Measurements from ENCODE around the gene CD46.
"Not testable (repeated sequence)": the region's sequence is repeated elsewhere in the genome, so short reads cannot be mapped to it uniquely, and the experiment has no call there.

The CD46 gene

DNA sequence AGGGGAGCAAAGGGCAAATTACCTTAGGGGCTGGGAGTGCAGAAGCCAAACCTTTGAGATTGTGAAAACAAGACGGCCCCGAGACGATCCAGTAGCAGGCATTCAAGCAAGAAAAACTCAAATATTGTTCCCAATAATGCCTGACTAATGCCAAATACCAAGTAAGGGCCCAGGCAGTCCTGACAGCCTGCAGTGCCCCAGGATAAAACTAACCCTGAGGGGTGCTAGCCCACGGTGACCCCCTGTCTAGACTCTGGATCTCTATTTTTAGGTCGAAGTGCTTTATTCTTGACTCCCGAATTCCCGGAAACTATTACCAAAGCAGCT, 428 bp upstream of the CD46 start:
- DNase-seq, result not testable (repeated sequence)

DNA sequence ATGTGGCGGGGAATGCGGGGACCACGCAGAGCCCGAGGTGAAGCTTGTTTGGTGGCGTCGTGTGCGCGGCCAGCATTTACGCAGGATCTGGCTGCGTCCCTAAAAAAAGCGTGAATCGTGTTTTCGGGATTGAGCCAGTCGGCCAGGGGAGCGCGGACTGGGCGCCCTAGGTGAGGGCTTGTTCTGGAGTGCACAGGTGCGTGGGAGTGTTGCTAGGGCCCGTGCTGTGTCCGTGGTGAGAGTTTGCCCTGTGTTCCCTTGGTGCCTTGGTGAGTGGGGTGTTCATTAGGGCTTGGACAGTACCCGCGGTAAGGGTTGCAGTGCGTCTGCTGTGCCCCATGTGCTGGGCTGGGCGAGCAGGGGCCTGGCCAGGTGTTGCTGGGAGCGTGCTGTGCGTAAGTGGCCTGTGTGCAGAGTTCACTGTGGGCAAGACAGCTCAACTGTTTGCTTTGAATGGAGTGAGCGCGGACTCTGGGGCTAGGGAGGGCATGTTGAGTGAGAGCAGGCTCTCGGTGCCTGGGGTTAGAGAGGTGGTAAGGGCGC, 673 bp downstream of the CD46 start:
- peak; percentile 53 for DNase-seq

DNA sequence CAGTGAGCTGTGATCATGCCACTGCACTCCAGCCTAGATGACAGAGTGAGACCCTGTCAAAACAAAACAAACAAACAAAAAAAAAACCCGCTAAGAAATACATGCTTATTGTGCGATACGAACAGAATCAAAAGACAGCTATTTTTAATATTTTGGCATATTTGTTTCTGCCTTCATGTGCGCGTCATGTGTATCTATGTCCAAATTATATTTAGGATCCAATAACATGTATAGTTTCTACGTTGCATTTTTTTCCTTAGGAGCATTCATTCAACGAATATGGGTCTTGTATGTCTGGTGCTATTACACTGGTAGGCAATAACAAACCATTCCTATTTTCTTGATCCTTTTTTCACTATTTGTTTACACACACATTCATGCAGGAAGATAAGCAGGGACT, 1.8 kb downstream of the CD46 start:
- no peak for DNase-seq

DNA sequence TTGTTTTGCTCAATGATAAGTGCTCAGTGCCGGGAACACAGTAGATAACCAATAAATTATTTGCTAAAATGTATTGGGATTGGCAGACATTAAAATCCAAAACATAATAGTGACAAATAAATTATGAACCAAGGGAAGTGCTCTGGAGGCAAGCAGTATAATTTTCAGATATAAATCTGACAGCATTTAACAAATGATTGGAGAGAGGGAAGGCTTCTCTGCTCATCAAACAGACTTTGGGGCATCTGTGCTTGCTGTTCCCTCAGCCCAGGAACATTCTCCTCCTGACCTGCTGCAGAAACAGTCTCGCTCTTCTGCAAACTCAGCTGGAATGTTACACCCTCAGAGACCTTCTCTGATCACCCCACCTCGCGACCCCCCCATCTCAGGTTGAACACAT, 2.2 kb downstream of the CD46 start:
- DNase-seq, result no peak

DNA sequence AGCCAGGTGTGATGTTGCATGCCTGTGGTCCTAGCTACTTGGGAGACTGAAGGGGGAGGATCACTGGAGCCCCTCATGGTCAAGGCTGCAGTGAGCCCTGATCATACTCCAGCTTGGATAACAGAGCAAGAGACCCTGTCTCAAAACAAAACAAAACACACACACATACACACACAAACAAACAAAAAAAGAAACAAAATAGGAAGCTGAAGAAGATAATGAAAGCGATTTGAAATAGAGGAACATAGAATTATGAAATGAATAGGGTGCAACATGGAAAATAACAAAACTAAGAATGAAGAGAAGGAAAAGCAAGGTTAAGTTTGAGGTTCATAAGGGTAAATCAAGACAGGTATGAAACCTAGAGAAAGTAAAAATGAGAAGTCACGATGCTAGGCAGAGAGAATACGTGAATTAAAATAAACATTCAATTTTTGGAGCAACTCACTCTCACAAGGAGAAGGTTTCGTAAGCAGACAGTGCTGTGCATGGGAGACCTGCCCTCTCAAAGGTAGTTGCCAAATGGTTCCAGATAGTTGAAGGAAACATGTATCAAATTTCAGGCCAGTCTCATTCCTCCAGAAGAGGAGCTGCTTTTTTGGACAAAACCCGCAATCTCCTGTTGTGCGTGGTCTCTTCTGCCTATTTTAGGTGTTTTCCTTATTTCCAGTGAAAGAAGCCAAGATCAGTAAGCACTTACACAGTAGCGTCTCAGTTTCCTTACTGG, 3.3 kb downstream of the CD46 start:
- no peak for DNase-seq

DNA sequence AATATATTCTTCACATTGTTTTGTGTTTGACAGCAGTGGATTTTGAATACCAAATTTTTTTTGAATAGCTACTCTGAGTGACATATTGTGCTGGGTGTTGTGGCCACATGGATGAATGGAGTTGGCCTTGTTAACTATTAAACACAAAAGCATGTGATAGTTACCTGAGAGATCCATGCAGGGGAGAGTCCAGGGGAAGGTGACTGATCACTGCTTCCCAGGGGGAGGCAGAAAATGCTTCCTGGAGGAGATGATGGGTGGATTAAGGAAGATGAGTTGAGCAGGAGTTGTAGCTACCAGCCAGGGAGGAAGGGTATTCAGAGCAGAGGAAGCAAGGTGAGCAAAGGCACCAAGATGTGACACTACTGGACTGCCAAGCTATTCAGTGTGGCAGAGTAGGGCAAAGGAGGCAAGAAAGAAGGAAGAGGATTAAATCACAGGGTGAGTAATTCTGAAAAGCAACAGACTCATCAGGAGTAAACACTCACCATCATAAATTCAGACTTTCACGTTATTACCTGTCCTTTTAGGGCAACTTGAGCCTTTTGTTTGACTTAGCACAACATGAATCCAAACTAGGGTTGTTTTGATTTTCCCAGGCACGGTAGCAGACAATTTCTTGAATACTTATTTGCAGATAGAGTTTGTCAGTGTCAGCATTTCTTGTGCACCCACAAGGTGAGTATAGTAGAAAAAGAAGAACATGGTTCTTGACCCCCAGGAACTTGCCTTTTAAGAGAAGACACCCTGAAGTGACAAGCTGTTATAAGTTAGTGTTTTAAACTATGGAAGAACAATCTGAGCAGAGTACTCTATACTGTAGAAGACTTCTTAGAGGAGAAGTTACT, 4.2 kb downstream of the CD46 start:
- DNase-seq, result no peak

DNA sequence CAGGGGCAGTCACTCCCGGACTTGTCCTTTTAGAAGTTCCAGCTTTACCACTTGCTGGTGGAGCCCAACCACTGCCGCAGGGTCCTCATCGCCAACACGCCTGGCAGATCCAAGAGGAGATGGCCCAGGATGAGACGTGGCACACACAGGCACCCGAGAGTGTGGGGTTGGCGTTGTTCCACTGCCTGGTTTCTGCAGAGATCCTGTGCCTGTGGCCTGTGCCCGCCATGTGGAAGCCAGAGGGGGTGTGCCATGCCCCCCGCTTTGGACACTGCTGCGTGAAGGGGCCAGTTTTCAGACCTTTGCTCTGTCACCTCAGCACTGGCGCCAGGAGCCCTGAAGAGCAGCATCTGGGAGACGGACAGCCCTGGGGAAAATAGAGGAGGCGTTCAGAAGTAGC, 10.8 kb downstream of the CD46 start:
- DNase-seq, result no peak

DNA sequence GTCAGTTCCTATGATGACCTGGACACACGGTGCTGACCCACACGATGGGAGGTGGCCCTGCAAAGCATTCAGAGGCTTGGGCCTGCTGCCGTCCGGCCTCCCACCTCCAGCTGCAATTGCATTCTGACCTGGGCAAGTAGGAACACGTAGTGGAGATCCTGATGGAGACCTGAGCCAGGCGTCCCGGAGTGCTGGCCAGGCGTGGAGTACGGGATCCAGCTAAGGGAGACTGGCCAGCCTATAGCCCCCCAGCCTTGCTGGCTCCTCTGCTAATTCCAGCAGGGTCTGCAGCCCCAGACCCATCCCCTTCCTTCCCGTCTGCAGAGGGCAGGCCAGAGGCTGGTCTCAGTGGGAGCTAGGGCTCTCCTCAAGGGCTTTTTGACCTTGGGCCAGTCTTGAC, 11.2 kb downstream of the CD46 start:
- no peak for DNase-seq

DNA sequence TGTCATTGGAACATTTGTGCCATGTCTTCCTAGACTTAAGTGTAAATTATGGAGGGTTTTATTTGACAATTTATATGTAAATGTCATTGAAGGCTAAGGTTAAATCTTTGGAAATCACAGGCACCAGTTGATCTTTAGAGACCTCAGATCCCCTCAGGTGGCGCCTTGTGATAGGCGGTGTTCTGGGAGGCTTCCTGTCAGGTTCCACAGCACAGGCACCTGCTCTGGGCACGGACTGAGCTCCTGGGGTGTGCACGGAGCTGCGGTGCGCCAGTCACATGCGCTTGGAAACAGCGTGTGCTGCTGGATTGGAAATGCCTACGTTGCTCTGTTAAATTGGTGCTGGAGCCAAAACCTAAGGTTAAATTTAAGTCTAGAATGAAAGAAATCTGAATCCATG, 12.1 kb downstream of the CD46 start:
- no peak for DNase-seq

DNA sequence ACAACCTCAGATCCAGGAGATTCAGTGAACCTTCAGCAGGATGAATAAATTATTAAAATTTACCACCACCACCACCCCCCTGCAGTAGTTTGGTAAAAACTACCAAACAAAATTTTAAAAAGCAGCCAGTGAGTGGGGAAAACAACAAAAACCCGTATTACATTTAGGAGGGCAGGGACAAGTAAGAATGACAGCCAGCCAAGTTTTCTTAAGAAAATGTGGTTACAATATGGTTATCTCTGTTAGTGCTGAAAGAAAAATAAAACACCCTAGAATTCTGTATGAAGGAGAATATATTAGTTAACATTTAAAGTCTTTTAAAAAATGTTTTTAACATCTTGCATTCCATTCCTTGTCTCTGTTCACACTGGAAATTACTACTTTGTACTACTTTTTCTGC, 14.7 kb downstream of the CD46 start:
- no peak for DNase-seq

DNA sequence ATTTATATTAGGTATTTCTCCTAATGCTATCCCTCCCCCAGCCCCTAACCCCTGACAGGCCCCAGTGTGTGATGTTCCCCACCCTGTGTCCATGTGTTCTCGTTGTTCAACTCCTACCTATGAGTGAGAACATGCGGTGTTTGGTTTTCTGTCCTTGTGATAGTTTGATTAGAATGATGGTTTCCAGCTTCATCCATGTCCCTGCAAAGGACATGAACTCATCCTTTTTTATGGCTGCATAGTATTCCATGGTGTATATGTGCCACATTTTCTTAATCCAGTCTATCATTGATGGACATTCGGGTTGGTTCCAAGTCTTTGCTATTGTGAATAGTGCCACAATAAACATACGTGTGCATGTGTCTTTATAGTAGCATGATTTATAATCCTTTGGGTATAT, 18.7 kb downstream of the CD46 start:
- not testable (repeated sequence) for DNase-seq

DNA sequence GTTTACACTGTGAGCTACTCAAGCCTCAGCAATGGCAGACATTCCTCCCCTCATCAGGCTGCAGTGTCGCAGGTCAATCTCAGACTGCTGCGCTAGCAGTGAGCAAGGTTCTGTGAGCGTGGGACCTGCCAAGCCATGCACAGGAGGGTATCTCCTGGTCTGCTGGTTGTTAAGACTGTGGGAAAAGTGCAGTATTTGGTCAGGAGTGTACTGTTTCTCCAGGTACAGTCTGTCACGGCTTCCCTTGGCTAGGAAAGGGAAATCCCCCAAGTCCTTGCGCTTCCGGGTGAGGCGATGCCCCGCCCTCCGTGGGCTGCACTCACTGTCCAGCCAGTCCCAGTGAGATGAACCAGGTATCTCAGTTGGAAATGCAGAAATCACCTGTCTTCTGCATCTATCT, 24.2 kb downstream of the CD46 start:
- DNase-seq, result not testable (repeated sequence)

DNA sequence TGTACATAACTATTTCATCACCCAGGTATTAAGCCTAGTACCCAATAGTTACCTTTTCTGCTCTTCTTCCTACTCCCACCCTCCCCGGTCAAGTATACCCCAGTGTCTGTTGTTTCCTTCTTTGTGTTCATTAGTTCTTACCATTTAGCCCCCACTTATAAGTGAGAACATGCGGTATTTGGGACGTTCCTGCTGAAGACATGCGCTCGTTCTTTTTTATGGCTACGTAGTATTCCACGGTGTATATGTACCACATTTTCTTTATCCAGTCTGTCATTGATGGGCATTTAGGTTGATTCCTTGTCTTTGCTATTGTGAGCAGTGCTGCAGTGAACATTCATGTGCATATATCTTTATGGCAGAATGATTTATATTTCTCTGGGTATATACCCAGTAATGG, 25.6 kb downstream of the CD46 start:
- not testable (repeated sequence) for DNase-seq

DNA sequence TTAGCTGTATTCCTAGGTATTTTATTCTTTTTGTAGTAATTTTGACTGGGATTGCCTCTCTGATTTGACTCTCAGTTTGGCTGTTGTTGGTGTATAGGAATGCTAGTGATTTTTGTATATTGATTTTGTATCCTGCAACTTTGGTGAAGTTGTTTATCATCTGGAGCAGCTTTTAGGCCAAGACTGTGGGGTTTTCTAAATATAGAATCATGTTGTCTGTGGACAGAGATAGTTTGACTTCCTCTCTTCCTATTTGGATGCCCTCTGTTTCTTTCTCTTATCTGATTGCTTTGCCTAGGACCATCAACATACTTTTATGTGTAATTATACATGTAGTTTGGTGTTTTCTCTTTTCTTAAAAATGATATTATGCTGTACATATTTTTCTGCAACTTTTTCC, 27.2 kb downstream of the CD46 start:
- DNase-seq, result no peak

DNA sequence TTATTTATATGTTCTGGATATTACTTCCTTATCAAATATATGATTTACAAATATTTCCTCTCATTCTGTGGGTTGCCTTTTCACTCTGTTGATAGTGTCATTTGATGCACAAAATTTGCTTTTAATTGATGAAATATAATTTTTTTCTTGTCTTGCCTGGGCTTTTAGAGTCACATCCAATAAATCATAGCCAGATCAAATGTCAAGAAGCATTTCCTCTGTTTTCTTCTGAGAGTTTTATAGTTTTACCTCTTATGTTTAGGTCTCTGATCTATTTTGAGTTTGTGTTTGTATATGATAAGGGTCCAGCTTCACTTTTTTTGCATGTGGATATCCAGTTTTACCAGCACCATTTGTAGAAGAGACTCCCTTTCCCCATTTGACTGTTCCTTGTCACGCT, 29.5 kb downstream of the CD46 start:
- DNase-seq, result no peak

DNA sequence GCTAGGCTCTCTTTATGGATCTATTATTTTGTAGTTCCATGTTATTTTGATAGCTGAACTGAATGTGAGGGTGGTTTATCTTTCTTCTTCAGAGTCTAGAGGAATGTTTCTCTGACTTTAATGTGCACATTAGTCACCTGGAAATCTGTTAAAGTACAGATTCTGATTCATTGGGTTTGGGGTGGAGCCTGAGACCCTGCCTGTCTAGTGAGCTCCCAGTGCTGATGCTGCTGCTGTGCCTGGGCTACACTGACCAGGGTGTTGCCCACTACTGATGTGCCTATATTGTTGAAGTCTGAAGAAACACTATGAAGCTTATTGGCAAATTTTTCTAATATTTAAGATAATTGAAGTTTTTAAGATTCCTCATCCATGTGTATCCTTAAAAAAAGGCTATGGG, 35.9 kb downstream of the CD46 start:
- no peak for DNase-seq

DNA sequence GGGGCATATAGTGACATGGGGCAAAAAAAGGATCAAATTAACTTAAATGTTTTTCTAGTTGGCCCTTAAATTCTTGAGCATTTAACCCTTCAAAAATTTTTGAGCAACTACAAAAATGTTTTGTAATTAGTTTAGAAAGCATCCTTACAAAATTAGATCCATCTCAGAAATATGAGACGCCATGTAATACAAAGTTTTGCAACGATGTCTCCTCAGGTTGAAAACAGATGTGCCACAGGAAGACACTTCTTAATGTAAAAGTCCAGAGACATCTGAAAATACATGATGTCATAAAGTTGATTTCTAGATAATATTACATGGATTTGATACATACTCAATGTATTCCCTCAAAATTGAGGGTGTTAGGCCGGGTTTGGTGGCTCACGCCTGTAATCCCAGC, 37.5 kb downstream of the CD46 start:
- no peak for DNase-seq

DNA sequence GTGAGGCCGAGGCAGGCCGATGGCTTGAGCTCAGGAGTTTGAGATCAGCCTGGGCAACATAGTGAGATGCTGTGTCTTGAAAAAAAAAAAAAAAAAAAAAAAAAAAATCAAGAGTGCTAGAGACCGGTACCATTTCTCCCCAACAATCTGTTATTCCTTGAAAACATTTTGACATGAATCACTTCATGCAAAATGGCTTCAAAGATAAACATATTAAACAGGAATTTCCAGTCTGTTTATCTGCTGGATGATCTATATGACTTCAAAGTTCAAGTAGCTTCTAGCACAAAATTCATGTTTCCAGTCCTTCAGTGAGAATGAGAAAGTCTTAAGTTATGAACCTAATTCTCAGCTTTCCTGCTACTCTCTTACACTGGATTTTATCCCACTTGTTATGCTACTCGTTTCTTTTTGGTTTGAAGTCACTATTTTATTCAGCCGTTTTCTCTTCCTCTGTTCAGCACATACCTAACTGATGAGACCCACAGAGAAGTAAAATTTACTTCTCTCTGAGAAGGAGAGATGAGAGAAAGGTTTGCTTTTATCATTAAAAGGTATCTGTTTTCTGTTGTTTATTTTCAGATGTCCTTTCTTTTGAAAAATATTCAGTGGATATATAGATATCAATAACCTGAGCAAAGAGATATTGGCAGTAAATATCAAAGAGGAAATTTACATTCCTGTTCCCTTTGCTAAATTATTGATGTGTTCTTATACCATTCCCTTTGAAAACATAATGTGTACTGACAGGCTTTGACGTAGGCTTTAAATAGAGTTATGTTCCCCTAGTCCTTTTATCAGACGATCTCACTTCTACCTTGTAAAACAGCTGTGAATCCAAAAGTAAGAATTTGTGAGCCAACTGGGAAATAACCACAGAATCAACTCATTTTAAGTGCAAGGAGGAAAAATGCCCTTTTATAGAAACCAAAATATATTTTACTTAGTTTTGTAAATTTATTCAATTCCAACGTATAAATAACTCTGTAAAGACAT, 38.2 kb downstream of the CD46 start:
- no peak for DNase-seq

DNA sequence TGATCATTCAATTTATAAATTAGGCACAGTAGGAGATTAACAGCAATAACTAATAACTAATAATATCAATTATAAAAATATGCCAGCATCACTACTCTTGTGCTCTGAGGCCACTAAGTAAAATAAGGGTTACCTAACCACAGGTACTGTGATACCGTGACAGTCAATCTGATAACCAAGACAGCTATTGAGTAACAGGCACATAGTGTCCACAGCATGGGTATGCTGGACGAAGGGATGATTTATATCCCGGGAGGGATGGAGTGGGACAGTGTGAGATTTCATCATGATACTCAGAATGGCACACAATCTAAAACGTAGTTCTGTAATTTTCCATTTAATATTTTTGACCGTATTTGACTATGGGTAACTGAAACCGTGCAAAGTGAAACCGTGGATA, 39.4 kb downstream of the CD46 start:
- no peak for DNase-seq

DNA sequence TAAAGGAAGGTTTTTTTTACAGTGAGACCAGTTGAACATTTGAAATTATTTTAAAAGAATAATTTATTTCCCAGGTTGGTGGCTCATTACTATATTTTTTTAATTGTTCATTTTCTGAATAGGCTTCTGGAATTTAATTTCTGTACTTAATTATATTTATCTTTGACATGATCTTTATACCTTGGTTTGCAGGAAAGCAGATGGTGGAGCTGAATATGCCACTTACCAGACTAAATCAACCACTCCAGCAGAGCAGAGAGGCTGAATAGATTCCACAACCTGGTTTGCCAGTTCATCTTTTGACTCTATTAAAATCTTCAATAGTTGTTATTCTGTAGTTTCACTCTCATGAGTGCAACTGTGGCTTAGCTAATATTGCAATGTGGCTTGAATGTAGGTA, 41.5 kb downstream of the CD46 start:
- DNase-seq, result no peak

DNA sequence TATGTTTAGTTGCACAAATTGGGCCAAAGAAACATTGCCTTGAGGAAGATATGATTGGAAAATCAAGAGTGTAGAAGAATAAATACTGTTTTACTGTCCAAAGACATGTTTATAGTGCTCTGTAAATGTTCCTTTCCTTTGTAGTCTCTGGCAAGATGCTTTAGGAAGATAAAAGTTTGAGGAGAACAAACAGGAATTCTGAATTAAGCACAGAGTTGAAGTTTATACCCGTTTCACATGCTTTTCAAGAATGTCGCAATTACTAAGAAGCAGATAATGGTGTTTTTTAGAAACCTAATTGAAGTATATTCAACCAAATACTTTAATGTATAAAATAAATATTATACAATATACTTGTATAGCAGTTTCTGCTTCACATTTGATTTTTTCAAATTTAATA, 43.0 kb downstream of the CD46 start:
- DNase-seq, result no peak

DNA sequence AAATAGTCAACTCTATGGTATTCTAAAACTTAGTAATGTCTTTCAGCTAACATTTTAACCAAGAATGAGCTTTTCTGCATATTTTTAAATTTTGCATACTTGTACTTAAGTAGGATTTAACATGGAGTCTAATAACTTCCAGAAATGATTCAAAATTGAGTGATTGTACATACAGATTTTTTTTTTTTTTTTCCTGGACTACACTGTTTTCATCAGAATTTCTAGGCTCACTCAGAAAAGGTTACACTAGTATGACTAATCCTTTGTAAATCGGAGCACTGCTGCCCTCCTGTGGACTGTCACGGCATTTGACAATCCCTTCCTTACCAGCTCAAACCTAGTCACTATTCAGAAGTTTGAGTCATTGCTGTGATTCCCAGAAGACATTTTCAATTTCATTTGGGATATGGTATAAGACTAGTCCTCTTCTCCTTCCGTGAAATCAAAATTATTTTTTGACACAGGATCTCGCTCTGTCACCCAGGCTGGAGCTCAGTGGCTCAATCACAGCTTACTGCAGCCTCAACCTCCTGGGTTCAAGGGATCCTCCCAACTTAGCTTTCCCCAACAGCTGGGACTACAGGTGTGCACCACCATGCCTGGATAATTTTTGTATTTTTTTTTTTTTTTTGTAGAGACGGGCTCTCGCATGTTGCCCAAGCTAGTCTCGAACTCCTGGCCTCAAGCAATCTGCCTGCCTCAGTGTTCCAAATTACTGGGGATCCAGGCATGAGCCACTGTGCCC, 45.5 kb downstream of the CD46 start:
- DNase-seq, result peak; percentile 78

All from activated CD4-positive, CD25-positive, alpha-beta regulatory T cell treated with anti-CD3 and anti-CD28 coated beads, Interleukin-2, amount 50 U/mL, for 72 hours (primary cell).